Measurements from ENCODE around the gene TRIM2. TPM values are rescaled to one million over a fixed set of nuclear protein-coding genes. Genes with fewer than 3 reads are reported as not detected.
A peak's percentile ranks its signal among the peaks of the same experiment; 100 is the strongest.

The TRIM2 gene
- total and polyA plus RNA-seq, 2 experiments from 2014 or later = 22.0 to 61.5 TPM

DNA sequence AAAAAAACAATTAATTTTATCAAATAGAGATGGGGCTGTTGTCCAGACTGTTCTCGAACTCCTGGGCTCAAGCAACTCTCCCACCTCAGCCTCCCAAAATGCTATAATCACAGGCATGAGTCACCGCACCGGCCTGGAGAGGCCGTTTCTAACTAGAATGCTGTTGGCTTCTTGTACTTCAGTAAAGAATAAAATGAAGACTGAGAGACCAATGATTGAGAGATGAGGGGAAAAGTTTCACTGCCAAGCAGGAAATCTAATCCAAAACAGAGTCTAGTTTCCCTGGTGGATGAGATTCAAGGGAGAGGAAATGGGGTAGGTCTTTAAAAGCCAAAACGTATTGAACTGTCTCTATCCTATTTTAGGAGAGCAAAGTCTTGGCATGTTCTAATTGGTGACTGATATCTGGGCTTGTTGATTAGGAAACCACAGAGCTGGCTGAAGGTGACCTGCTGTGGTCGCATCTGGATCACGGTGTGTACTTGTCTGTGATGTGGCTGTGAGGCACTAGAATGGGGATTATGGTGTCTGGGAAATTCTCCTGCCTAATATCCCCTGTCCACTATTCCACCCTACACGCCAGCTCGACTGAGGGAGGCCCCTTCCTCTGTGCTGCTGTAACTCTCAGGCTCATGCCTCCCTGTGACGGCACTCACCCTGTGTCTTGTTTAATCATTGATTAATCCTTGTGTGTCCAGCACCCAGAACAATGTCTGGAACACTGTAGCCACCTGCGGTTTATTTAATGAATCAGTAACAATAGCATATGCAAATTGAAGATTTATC is 15.0 kb upstream of the TRIM2 start:
- H3K4me3 ChIP-seq = no peak overlapping the region
- DNase-seq (ENCODE audit: low spot score) = no peak
- peaks cover 22% of the 10 kb centered on the region for H3K4me1 Mint-ChIP-seq

GRCh38 chr4:153191795-153192363 is 12.4 kb upstream of the TRIM2 start:
- Histone ChIP-seq H4K20me1 (replicated peaks; ENCODE audit: insufficient read depth) (no peaks in the 10 kb centered on the region), H3K9me2 (ENCODE audit: insufficient read depth) (0 out of 2 replicates have a peak, but pooled peaks cover 4% of the 10 kb centered on the region), H3K27ac (ENCODE audit: low read depth) (no peak overlapping the region), H3K4me3 (no peak overlapping the region), H3K27me3 (ENCODE audit: insufficient read depth) (no peaks in the 10 kb centered on the region), H3K79me2 (replicated peaks; ENCODE audit: insufficient read depth) (no peaks in the 10 kb centered on the region), H2AFZ (peak overlapping the region; percentile 34; the same call in 1 of the 2 replicates), H3K4me1 (ENCODE audit: insufficient read depth) (peaks cover 11% of the 10 kb centered on the region; the same call in 1 of the 2 replicates), H3K4me2 (no peak overlapping the region), H3F3A (replicated peaks; ENCODE audit: low read depth) (no peaks in the 10 kb centered on the region), H3K36me3 (ENCODE audit: insufficient read depth) (no peaks in the 10 kb centered on the region)
- Mint-ChIP-seq H3K9me3 (no peaks in the 10 kb centered on the region), H3K36me3 (ENCODE audit: low read depth) (no peaks in the 10 kb centered on the region), H3K27me3 (ENCODE audit: insufficient read depth, low read depth, poor library complexity) (peaks cover 3% of the 10 kb centered on the region), H3K4me1 (peaks cover 17% of the 10 kb centered on the region), H3K4me3 (no peak overlapping the region), H3K27ac (no peak overlapping the region; the same call in 1 of the 2 replicates)
- ATAC-seq (peak; percentile 75), DNase-seq (ENCODE audit: low spot score) (no peak)
- TF ChIP-seq REST (IDR thresholded peaks at IDR 0.05; ENCODE audit: unreplicated experiment) = no peak
- no peak for TF ChIP-seq ZNF462 (CRISPR knock-in tag; IDR thresholded peaks at IDR 0.05)

More for the DNA sequence above, 15.0 kb upstream of the TRIM2 start:
- Histone ChIP-seq H3K4me1 (ENCODE audit: insufficient read depth) (peaks cover 11% of the 10 kb centered on the region; the same call in 1 of the 2 replicates), H4K20me1 (replicated peaks; ENCODE audit: insufficient read depth) (no peaks in the 10 kb centered on the region), H3K27ac (ENCODE audit: low read depth) (no peak overlapping the region), H3K27me3 (ENCODE audit: insufficient read depth) (no peaks in the 10 kb centered on the region), H3K9me2 (ENCODE audit: insufficient read depth) (0 out of 2 replicates have a peak, but pooled peaks cover 4% of the 10 kb centered on the region), H3K4me2 (no peak overlapping the region), H2AFZ (peak overlapping the region; percentile 58; the same call in 1 of the 2 replicates), H3K36me3 (ENCODE audit: insufficient read depth) (no peaks in the 10 kb centered on the region), H3F3A (replicated peaks; ENCODE audit: low read depth) (no peaks in the 10 kb centered on the region), H3K79me2 (replicated peaks; ENCODE audit: insufficient read depth) (no peaks in the 10 kb centered on the region)
- Mint-ChIP-seq H3K36me3 (ENCODE audit: low read depth) (no peaks in the 10 kb centered on the region), H3K27me3 (ENCODE audit: insufficient read depth, low read depth, poor library complexity) (peaks cover 3% of the 10 kb centered on the region), H3K9me3 (no peaks in the 10 kb centered on the region), H3K4me3 (no peak overlapping the region), H3K27ac (no peak overlapping the region)
- TF ChIP-seq CREB1 (CRISPR knock-in tag; IDR thresholded peaks at IDR 0.05; ENCODE audit: low read depth) (no peak), NANOG (IDR thresholded peaks at IDR 0.05; ENCODE audit: borderline replicate concordance) (no peak), ZNF331 (CRISPR knock-in tag; IDR thresholded peaks at IDR 0.05; ENCODE audit: low read depth) (no peak), POLR2AphosphoS5 (IDR thresholded peaks at IDR 0.05; ENCODE audit: low read depth) (no peak), ZNF114 (CRISPR knock-in tag; IDR thresholded peaks at IDR 0.05) (no peak)
- peak; percentile 22; the same call in 1 of the 3 replicates for ATAC-seq
